Small intestine (tissue), 7 donors: ENCODE results near the gene HOXA3. TPM values are rescaled to one million over a fixed set of nuclear protein-coding genes. Genes with fewer than 3 reads are reported as not detected.

Experiments used
- DNase-seq, 2 donors: peaks; one replicate each; pipeline versions ENCODE4 v3.0.0 to v3.0.0-alpha.2; 2013
- FAIRE-seq: peaks from 2 replicates; lab custom pipeline; 2012; peaks lifted over from hg19 to GRCh38; lab: Jason Lieb, UNC
- H3K27ac ChIP-seq, 3 donors: one replicate each; pipeline ENCODE4 v1.5.1; 2013; ENCODE audit warnings: low read length in 2 of 3, mild to moderate bottlenecking in 2 of 3, control low read depth in 1 of 3, inconsistent platforms in 1 of 3, low read depth in 1 of 3, moderate library complexity in 1 of 3
- H3K27me3 ChIP-seq, 3 donors: one replicate each; pipeline ENCODE4 v1.6.1; 2013; ENCODE audit warnings: low read length in 3 of 3, inconsistent platforms in 1 of 3; ENCODE audit not compliant: control insufficient read depth in 3 of 3, insufficient read depth in 3 of 3
- H3K36me3 ChIP-seq, 3 donors: one replicate each; pipeline ENCODE4 v1.6.1; 2013; ENCODE audit warnings: low read length in 3 of 3, inconsistent platforms in 1 of 3, low read depth in 1 of 3, mild to moderate bottlenecking in 1 of 3, moderate library complexity in 1 of 3; ENCODE audit not compliant: control insufficient read depth in 3 of 3, insufficient read depth in 2 of 3
- H3K4me1 ChIP-seq, 3 donors: one replicate each; pipeline ENCODE4 v1.6.1; 2013; ENCODE audit warnings: low read length in 2 of 3, inconsistent platforms in 1 of 3, low read depth in 1 of 3, mild to moderate bottlenecking in 1 of 3, moderate library complexity in 1 of 3; ENCODE audit not compliant: control insufficient read depth in 3 of 3, insufficient read depth in 2 of 3
- H3K4me3 ChIP-seq, 3 donors: one replicate each; pipeline ENCODE4 v1.5.1; 2013; ENCODE audit warnings: low read length in 3 of 3, control low read depth in 1 of 3, inconsistent platforms in 1 of 3, low read depth in 1 of 3, mild to moderate bottlenecking in 1 of 3, moderate library complexity in 1 of 3
- H3K9me3 ChIP-seq, 2 donors: one replicate each; pipeline ENCODE4 v1.6.1; 2013; ENCODE audit warnings: low read depth in 1 of 2, low read length in 1 of 2; ENCODE audit not compliant: control insufficient read depth in 2 of 2, insufficient read depth in 1 of 2
- WGBS, 3 donors: extraction: QIAGEN DNeasy Blood & Tissue Kit; methylation state at CpG; one replicate each; pipeline ENCODE4 v1.1.7; 2013; 5-methylcytosine and 5-hydroxymethylcytosine counted together
- polyA plus RNA-seq, 4 donors: library from polyadenylated mRNA; stranded (reverse) in 3 of 4; unstranded in 1 of 4; fragments of 200-250 nt in 3 of 4; fragments of 120-200 nt in 1 of 4; gene quantifications; one replicate each; pipeline versions ENCODE4 v1.2.1 to v1.2.3, GENCODE V29; 2013
- donor health status: healthy with polysubstance abuse.
- donor health status: control.
- donor health status: control.
- donor health status: Bipolar disorder and iron deficiency.
- donor health status: healthy.

HOXA3 gene
- polyA plus RNA-seq, 4 donors, result 0.45 to 47.4 (median 1.9) TPM

DNA sequence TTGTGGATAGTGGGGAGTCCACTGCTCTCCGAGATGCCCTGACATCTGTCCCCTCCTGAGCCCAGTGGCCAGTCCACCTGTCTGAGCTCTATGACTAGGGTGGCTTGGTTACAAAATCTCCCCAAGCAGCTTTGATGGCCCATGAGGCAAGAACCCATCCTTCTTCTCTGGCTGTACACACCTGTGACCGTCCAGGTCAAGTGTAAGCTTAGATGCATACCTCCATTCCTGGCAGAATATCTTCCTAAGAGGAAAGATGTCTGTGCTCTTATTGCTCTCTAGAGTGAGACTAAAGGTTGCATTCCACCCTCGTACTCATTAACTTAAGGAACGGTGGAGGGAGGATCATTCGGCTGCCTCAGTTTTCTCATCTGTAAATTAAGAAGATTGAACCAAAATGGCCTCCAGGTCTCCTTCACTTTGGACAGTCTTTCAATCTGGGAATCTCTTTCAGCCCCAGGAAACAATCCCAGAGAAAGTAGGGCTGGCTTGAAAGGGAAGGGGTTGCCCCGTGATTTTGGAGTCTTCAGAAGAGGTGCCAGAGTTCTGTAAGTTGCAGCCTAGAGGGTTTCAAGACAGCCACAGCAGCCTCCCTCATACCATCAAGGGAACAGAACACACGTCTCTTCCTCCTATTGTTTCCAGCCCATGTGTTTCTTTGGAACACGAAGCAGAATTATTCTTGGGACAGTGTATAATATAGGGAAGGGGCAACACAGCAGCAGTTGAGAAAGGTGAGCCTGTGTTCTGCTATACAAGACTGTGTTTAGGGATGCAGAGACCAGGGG lies 27.3 kb downstream of the HOXA3 start:
- peaks cover 4 to 69% (median 13%) of the 10 kb centered on the region in 3 donors for H3K4me1 ChIP-seq
- peaks cover 0 to 12% (median 0%) of the 10 kb centered on the region in 3 donors for H3K27me3 ChIP-seq
- WGBS, 3 donors, result 50 to 61% (median 61%) methylated on average over 8 of the region's 8 CpGs
- peaks cover 0 to 31% (median 0%) of the 10 kb centered on the region in 3 donors for H3K36me3 ChIP-seq
- FAIRE-seq (no peak), DNase-seq (peak; percentile 36 to 70)
- H3K9me3 ChIP-seq, result no peaks in the 10 kb centered on the region
- peak overlapping the region in 1 of 3 donors; percentile 50 for H3K4me3 ChIP-seq
- peak overlapping the region; percentile 35 to 86 (median 82) for H3K27ac ChIP-seq

GRCh38 chr7:27124096-27124901 lies 28.1 kb downstream of the HOXA3 start:
- H3K9me3 ChIP-seq, result no peaks in the 10 kb centered on the region
- peaks cover 0 to 32% (median 0%) of the 10 kb centered on the region in 3 donors for H3K36me3 ChIP-seq
- DNase-seq, result peak in 1 of 2 donors; percentile 57
- H3K27me3 ChIP-seq, result peaks cover 0 to 12% (median 0%) of the 10 kb centered on the region in 3 donors
- no peak for FAIRE-seq
- peak overlapping the region; percentile 30 to 86 (median 82) for H3K27ac ChIP-seq
- WGBS, 3 donors, result 44 to 61% (median 59%) methylated on average over 43 of the region's 43 CpGs
- peaks cover 4 to 69% (median 18%) of the 10 kb centered on the region in 3 donors for H3K4me1 ChIP-seq
- peak overlapping the region in 1 of 3 donors; percentile 50 for H3K4me3 ChIP-seq

DNA sequence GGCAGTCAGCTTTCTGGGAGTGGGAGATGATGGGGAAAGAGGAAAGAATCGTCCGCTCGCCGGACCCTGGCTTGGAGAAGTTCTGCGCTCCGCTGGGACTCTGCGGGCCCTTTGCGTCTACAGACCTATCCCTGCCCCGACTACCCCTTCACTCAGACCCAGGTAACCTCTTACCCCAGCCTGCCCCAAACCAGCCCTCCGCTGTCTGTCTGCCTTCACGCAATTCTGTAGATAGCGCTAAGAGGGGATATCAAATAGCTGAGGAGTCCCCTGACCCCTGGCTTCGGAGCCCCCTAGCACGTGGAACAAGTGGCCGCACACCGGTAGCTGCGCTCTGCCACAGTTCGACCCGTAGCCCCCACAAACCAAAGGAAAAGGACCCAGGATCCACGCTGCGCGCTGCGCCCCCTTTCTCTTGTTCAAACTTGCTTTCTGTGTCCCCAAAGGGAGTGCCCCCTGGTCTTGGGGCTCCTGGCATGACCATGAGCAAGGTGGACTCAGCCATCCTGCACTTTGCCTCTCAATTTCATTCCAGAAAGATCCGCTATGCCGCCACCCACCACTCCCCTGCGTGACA lies 28.8 kb downstream of the HOXA3 start:
- DNase-seq, result no peak
- H3K9me3 ChIP-seq, result no peaks in the 10 kb centered on the region
- WGBS, 3 donors, result 35 to 61% (median 40%) methylated on average over 26 of the region's 26 CpGs
- peaks cover 4 to 70% (median 20%) of the 10 kb centered on the region in 3 donors for H3K4me1 ChIP-seq
- peak overlapping the region; percentile 30 to 86 (median 82) for H3K27ac ChIP-seq
- peaks cover 0 to 31% (median 0%) of the 10 kb centered on the region in 3 donors for H3K36me3 ChIP-seq
- no peak for FAIRE-seq
- peaks cover 0 to 15% (median 0%) of the 10 kb centered on the region in 3 donors for H3K27me3 ChIP-seq
- peak overlapping the region in 2 of 3 donors; percentile 34 to 50 for H3K4me3 ChIP-seq

- peaks cover 0 to 34% (median 0%) of the 10 kb centered on the region in 3 donors for H3K36me3 ChIP-seq
- peaks cover 4 to 71% (median 20%) of the 10 kb centered on the region in 3 donors for H3K4me1 ChIP-seq
- 11 to 40% (median 32%) methylated on average over 14 of the region's 14 CpGs for WGBS, 3 donors
- no peaks in the 10 kb centered on the region for H3K9me3 ChIP-seq
- FAIRE-seq (no peak), DNase-seq (peak in 1 of 2 donors; percentile 70)
- peak overlapping the region; percentile 30 to 86 (median 82) for H3K27ac ChIP-seq
- peaks cover 0 to 16% (median 0%) of the 10 kb centered on the region in 3 donors for H3K27me3 ChIP-seq
- peak overlapping the region in 2 of 3 donors; percentile 34 to 50 for H3K4me3 ChIP-seq
Observed at GRCh38 chr7:27123007-27123476, 29.3 kb downstream of the HOXA3 start.

GRCh38 chr7:27122077-27122910 lies 30.1 kb downstream of the HOXA3 start:
- peaks cover 0 to 21% (median 0%) of the 10 kb centered on the region in 3 donors for H3K27me3 ChIP-seq
- FAIRE-seq, result no peak
- WGBS, 3 donors, result 12 to 41% (median 27%) methylated on average over 42 of the region's 42 CpGs

GRCh38 chr7:27121684-27122076 lies 30.7 kb downstream of the HOXA3 start:
- FAIRE-seq, result no peak
- peaks cover 0 to 46% (median 0%) of the 10 kb centered on the region in 3 donors for H3K36me3 ChIP-seq

More at GRCh38 chr7:27122077-27122910, 30.1 kb downstream of the HOXA3 start:
- Histone ChIP-seq H3K4me1 (peaks cover 4 to 71% (median 17%) of the 10 kb centered on the region in 3 donors), H3K9me3 (no peaks in the 10 kb centered on the region), H3K27ac (peak overlapping the region; percentile 44 to 86 (median 82)), H3K36me3 (peaks cover 0 to 41% (median 0%) of the 10 kb centered on the region in 3 donors), H3K4me3 (peak overlapping the region in 2 of 3 donors; percentile 36 to 50)
- peak; percentile 82 to 92 for DNase-seq

DNA sequence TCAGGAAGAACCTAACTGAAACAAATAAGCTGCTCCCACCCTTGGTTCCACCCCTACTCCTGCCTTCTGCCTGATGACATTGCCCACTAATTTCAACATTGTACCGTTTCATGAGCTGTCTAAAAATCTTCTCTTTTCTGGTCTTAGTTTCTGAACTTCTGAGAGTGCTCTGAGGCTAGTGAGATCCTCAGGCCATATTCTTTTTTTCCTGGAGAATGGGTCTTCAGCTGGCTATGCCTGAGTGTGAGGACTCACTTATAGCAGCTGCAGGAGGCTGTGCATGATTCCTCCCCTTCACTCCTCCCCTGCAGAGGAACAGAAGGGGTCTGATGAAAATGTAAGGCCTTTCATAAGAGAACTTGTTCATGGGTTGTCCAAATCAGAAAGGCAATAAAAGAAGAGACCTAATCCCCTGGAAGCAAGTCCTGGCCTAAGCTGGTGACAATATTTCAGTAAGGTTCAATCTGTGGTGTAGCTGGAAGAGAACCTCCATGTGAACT lies 32.9 kb downstream of the HOXA3 start:
- DNase-seq (no peak), FAIRE-seq (no peak)
- no peak overlapping the region for H3K4me3 ChIP-seq
- peak overlapping the region in 2 of 3 donors; percentile 71 to 88 for H3K27ac ChIP-seq
- H3K4me1 ChIP-seq, result peaks cover 4 to 72% (median 14%) of the 10 kb centered on the region in 3 donors
- peaks cover 0 to 51% (median 0%) of the 10 kb centered on the region in 3 donors for H3K36me3 ChIP-seq
- WGBS, 3 donors, result 33 to 63% (median 39%) methylated on average over 1 of the region's 1 CpG
- H3K9me3 ChIP-seq, result no peaks in the 10 kb centered on the region
- peaks cover 0 to 44% (median 0%) of the 10 kb centered on the region in 3 donors for H3K27me3 ChIP-seq

More at GRCh38 chr7:27121684-27122076, 30.7 kb downstream of the HOXA3 start:
- DNase-seq, result no peak
- Histone ChIP-seq H3K27ac (peak overlapping the region; percentile 44 to 86 (median 82)), H3K9me3 (no peaks in the 10 kb centered on the region), H3K4me3 (peak overlapping the region in 2 of 3 donors; percentile 36 to 50), H3K27me3 (peaks cover 0 to 25% (median 0%) of the 10 kb centered on the region in 3 donors), H3K4me1 (peaks cover 4 to 72% (median 17%) of the 10 kb centered on the region in 3 donors)
- 7 to 36% (median 36%) methylated on average over 7 of the region's 7 CpGs for whole genome bisulfite sequencing, 3 donors
